OCI-LY3 (cell line): ENCODE measurements around the gene RAB35.

Experiments
- H2AFZ ChIP-seq: fragments of 200-600, 300-600 bp; shearing (Covaris generic); 2 replicates; pipeline ENCODE4 v1.6.0; 2014; ENCODE audit warnings: antibody characterized with exemption, low read depth, low read length
- H3K27ac ChIP-seq: fragments of 200-600, 300-600 bp; sonication (generic); 2 replicates; pipeline ENCODE4 v1.5.1; 2014; ENCODE audit warnings: mild to moderate bottlenecking, low read length, moderate library complexity, mixed read lengths
- H3K27me3 ChIP-seq: fragments of 200-600, 300-600 bp; sonication (generic); 2 replicates; pipeline ENCODE4 v1.6.1; 2014; ENCODE audit warnings: low read depth, low read length, mixed read lengths
- H3K36me3 ChIP-seq: fragments of 200-600, 300-600 bp; sonication (generic); replicated peaks from 2 replicates; pipeline ENCODE3; 2014; ENCODE audit warnings: low read depth, low read length, mixed read lengths
- H3K4me1 ChIP-seq: fragments of 300-600, 200-600 bp; sonication (generic); 2 replicates; pipeline ENCODE4 v1.6.1; 2014; ENCODE audit warnings: low read length, mixed read lengths
- H3K4me2 ChIP-seq: fragments of 200-600, 300-600 bp; sonication (generic); 2 replicates; pipeline ENCODE4 v1.6.1; 2014; ENCODE audit warnings: low read length, mixed read lengths
- H3K4me3 ChIP-seq: fragments of 300-600, 200-600 bp; sonication (generic); 2 replicates; pipeline ENCODE4 v1.5.1; 2014; ENCODE audit warnings: antibody characterized with exemption, mild to moderate bottlenecking, low read length, moderate library complexity
- H3K79me2 ChIP-seq: fragments of 300-600, 200-600 bp; shearing (Covaris generic); 2 replicates; pipeline ENCODE4 v1.6.1; 2014; ENCODE audit warnings: mild to moderate bottlenecking, low read length, mixed read lengths
- H3K9ac ChIP-seq: fragments of 300-600, 200-600 bp; shearing (Covaris generic); 2 replicates; pipeline ENCODE4 v1.6.0; 2014; ENCODE audit warnings: mild to moderate bottlenecking, low read length, moderate library complexity
- H3K9me3 ChIP-seq: fragments of 200-600, 300-600 bp; shearing (Covaris generic); 2 replicates; pipeline ENCODE4 v1.6.1; 2014; ENCODE audit warnings: low read length, mixed read lengths; ENCODE audit not compliant: insufficient read depth
- H4K20me1 ChIP-seq: fragments of 200-600, 300-600 bp; sonication (generic); 2 replicates; pipeline ENCODE4 v1.6.1; 2016; ENCODE audit warnings: low read length, mixed read lengths; ENCODE audit not compliant: insufficient read depth
- CTCF ChIP-seq: fragments of 200-600, 300-600 bp; sonication (generic); IDR thresholded peaks from 2 replicates; pipeline ENCODE4 v1.5.1; 2014; ENCODE audit warnings: antibody characterized with exemption, low read length, low read depth
- EZH2phosphoT487 ChIP-seq: fragments of 200-600 bp; shearing (Covaris generic); IDR thresholded peaks from 2 replicates; pipeline ENCODE4 v1.6.1; 2018; ENCODE audit warnings: antibody characterized with exemption, mixed run types, low read depth

RAB35 gene

DNA sequence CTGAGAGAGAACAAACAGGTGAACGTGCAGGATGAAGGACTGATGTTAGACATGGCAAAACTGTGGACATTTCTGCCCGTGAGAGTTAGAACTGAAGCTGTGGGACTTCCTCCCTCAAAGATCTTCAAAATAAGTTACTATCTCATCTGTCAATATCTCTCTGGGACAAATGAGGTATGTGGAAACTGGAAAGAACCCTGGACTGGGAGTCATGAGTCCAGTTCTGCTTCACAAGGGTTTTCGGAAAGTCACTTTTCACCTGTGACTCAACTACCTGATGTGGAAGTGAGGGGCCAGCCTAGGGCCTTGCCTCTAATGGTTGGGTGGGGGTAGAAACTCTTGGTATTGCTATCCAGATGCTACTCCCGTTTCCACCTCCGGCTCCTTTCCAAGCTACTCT, 47.3 kb downstream of the RAB35 start:
- Histone ChIP-seq H3K36me3 (peaks cover 8% of the 10 kb centered on the region), H3K4me1 (no peaks in the 10 kb centered on the region), H3K27ac (no peak overlapping the region), H3K4me2 (no peak overlapping the region), H3K27me3 (no peaks in the 10 kb centered on the region), H4K20me1 (no peaks in the 10 kb centered on the region), H3K9me3 (no peaks in the 10 kb centered on the region), H3K4me3 (no peak overlapping the region), H3K79me2 (no peaks in the 10 kb centered on the region), H3K9ac (no peak overlapping the region), H2AFZ (no peak overlapping the region)
- TF ChIP-seq EZH2phosphoT487 (no peak), CTCF (no peak)

DNA sequence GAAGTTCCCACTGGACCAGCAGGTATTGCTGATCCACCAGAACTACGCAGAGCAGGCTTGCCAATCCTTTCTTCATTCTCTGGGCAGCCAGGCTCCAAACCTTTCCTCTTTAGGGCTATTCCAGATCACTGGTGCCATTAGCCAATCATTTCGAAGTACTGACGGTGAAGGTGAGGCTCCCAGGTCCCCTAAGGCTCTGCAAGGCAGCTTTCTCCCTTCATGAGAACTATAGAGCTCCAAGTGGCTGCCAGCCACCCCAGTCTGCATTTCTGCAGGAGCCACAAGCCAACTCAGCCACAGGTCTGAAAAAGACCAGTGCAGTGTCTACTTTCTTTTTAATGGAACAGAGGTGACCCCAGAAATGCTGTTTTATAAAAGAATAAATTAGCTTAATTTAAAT, 48.7 kb downstream of the RAB35 start:
- Histone ChIP-seq H3K79me2 (no peaks in the 10 kb centered on the region), H3K4me2 (no peak overlapping the region)
- TF ChIP-seq CTCF (no peak), EZH2phosphoT487 (no peak)

GRCh38 chr12:120067084-120067869, 49.3 kb downstream of the RAB35 start:
- H3K4me1 ChIP-seq: no peaks in the 10 kb centered on the region
- H3K36me3 ChIP-seq: peaks cover 6% of the 10 kb centered on the region
- no peak overlapping the region for H3K27ac ChIP-seq
- TF ChIP-seq EZH2phosphoT487 (no peak), CTCF (no peak)
- no peaks in the 10 kb centered on the region for H3K27me3 ChIP-seq
- H3K79me2 ChIP-seq: no peaks in the 10 kb centered on the region
- H4K20me1 ChIP-seq: no peaks in the 10 kb centered on the region
- H2AFZ ChIP-seq: no peak overlapping the region
- no peaks in the 10 kb centered on the region for H3K9me3 ChIP-seq
- H3K4me2 ChIP-seq: no peak overlapping the region
- H3K4me3 ChIP-seq: no peak overlapping the region
- no peak overlapping the region for H3K9ac ChIP-seq

More for the DNA sequence above, 48.7 kb downstream of the RAB35 start:
- Histone ChIP-seq H3K9me3 (no peaks in the 10 kb centered on the region), H3K27me3 (no peaks in the 10 kb centered on the region), H3K4me1 (no peaks in the 10 kb centered on the region), H3K9ac (no peak overlapping the region), H3K27ac (no peak overlapping the region), H3K4me3 (no peak overlapping the region), H2AFZ (no peak overlapping the region), H3K36me3 (peaks cover 8% of the 10 kb centered on the region), H4K20me1 (no peaks in the 10 kb centered on the region)

DNA sequence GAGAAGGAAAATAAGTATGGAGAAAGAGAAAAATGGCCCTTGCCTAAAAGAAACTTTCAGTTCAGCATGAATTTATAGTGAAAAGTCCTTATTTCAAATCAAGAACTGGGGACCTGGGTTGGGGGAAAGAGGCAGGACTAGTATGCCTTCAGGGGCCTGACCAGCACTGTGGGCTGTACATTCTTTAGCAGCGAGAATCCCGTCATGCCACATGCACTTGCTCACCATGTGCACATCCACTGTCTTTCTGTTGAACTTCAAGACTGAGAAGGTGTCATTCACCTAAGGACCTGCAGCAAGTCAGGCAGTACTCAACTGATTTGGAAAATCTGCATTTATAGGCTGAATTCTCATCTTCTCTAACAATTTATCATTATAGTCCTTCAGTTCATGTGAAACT, 50.2 kb downstream of the RAB35 start:
- H3K27me3 ChIP-seq: no peaks in the 10 kb centered on the region
- H3K27ac ChIP-seq: no peak overlapping the region
- H2AFZ ChIP-seq: no peak overlapping the region
- H3K4me1 ChIP-seq: no peaks in the 10 kb centered on the region
- H3K36me3 ChIP-seq: peaks cover 6% of the 10 kb centered on the region
- H3K4me2 ChIP-seq: no peak overlapping the region
- no peaks in the 10 kb centered on the region for H4K20me1 ChIP-seq
- TF ChIP-seq CTCF (no peak), EZH2phosphoT487 (no peak)
- H3K4me3 ChIP-seq: no peak overlapping the region
- no peaks in the 10 kb centered on the region for H3K79me2 ChIP-seq
- H3K9me3 ChIP-seq: no peaks in the 10 kb centered on the region
- H3K9ac ChIP-seq: no peak overlapping the region
